A549 treated with RU486 at 1 μM for 4 hours (cell line): ENCODE measurements around the gene TRAF7. TPM values are rescaled to one million over a fixed set of nuclear protein-coding genes. Genes with fewer than 3 reads are reported as not detected.

Experiments
- total RNA-seq: library from RNA; stranded (reverse); fragments of 200-300 nt; extraction: Qiagen RNA extraction; gene quantifications from 5 replicates; pipeline ENCODE4 v1.2.3, GENCODE V29; 2022; ENCODE audit warnings: low read depth

Gene TRAF7
- 39.8 to 58.6 TPM (median 51.7 TPM) in 5 replicates for total RNA-seq

DNA sequence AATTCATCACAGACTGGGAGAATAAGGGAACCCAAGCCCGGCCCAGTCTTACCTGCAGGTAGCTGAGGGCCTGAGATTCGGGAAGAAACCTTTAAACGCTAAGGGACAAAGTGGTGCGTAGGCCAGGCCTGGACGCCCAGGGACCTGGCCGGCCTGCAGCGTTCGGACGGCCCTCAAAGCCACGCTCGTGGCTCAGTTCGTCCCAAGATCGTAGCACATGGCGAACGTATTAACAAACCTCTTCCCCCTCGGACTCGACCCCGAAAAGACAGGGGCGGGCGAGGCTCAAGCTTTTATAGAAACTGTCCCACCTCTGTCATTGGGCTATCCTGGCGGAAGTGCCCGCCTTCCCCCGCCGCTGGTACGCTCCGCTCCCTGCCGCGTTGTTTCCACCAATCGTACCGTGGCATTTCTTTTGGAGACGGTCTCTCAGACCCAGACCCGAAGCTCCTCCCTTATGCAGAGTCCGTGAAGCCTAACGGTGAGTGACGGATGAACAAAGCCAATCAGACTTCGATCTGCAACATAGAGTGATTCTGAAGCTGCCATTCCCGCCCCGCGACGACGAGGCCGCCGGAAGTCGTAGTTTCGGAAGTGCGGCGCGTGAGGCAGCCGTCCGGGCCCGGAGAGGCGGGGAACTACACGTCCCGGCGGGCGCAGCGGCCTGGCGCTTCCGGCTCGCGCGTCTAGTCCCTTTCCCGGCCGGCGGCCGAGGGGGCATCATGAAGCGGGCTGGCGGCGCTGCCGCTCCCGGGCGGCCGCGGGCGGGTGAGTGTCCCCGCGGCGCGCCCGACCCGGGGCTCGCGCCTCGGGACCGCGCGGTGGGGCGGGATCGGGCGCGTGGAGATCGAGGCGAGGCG is at the start of gene TRAF7:
Gene TRAF7, plus strand, starts transcription at position 692 of the 860 bp plus-strand sequence. CDS start 8,139 bp downstream, outside the sequence.

DNA sequence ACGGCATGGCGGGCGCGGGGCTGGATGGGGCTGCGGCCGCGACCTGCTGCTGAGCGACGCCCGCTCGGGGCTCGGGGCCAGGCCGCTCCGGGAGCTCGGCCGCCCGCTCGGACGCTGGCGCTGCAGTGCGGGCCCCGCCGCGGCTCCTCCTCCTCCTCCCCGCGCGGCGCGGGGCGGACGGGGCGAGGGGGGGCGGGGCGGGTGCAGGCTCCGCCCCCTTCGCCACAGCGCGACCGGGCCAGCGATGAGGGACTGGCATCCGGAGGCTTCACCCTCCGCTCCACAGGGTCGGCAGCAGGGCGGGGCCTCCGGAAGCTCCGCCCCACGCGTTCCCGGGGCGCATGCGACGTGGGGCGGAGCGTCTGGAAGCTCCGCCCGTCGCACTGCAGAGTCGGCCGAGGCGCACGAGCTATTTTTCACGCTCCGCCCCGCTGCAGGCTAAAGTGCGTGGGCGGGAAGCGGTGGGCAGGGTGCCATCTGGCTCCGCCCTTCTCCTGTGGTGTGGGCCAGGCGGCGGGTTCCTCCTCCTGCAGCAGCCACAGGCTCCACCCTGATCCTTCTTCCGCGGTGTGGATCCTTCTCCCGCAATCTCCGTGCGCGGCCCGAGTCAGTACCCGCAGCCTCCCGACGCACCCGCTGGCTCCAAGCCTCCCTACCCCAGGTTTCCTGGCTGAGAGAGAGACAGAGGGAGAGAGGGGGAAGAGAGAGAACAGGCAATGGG is 19.7 kb upstream of the TRAF7 start, which contains the start of gene PKD1:
Gene PKD1, minus strand, starts transcription at position 129 of the 721 bp plus-strand sequence. CDS start 209 bp downstream, outside the sequence.

DNA sequence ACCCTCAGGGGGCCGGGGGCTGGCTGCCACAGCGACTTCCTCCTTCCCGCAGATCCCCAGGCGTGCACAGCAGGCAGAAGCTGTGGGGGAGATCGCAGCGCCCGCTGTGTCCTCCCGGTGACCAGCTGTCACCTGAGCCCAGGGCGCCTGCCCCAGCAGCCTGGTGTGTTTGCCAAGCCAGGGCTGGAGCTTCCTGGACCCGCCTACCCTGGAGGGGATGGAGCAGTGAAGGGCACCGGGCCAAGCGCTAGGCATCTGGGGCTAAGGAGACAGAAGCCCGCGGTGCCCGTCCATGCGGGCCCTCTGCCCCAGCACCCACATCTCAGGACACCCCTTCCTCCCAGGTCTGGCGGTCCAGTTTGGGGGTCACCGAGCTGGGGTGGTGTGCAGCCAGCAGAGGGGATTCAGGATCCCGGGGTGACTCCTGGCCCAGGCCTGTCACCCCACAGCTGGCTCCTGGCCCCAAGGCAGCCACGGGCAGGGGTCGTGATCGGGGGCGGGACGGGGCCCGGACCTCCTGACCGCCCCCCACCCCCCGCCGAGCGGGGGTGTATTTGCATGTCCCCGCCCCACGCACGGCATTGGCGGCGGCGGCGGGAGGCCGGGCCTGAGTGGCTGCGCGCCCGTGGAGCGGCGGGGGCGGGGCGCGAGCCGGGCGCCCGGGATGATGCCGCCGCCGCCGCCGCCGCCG is 7.5 kb upstream of the TRAF7 start, which contains the start of gene RAB26:
Gene RAB26, plus strand, starts transcription at position 645 of the 691 bp plus-strand sequence. CDS start 159 bp downstream, outside the sequence.

DNA sequence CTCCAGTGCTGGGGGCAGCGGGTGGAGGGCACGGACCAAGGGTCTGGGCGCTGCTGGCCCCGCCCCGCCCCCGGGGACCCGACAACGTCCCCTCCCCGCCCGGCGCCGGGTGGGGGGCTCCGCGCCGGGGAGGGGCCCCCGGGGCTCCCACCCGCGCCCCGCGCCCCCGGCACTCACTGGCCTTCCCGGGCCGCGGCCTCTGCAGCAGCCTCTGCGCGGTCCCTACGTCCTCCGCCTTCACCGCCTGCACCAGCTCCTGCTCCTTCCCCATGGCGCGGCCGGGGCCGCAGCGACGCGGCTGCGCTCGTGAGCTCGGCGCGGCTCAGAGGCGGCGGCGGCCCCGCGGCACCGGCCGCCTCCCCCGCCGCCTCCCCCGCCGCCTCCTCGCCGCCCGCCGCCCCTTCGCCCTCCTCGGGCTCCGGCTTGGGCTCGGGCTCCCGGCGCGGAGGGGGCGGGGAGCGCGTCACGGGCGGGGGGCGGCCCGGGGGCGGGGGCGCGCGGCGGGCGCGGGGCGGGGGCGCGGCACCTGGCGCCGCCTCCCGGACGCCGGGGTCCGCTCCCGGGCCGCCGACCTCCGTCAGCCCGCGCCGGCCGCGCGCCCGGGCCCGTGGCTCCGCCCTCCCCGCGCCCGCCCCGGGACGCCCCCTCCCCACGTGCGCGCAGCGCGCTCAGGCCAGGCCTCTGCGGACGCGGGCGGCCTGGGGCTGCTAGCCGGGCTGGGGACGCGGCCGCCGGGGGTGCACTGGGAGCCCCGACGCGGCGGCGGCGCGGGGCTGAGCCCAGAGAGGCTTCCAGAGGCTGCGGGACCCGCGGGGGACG is 40.8 kb downstream of the TRAF7 start, which contains the start of gene CASKIN1:
Gene CASKIN1, minus strand, starts transcription at position 444 of the 819 bp plus-strand sequence. Its CDS starts 173 bp downstream, at position 271.

DNA sequence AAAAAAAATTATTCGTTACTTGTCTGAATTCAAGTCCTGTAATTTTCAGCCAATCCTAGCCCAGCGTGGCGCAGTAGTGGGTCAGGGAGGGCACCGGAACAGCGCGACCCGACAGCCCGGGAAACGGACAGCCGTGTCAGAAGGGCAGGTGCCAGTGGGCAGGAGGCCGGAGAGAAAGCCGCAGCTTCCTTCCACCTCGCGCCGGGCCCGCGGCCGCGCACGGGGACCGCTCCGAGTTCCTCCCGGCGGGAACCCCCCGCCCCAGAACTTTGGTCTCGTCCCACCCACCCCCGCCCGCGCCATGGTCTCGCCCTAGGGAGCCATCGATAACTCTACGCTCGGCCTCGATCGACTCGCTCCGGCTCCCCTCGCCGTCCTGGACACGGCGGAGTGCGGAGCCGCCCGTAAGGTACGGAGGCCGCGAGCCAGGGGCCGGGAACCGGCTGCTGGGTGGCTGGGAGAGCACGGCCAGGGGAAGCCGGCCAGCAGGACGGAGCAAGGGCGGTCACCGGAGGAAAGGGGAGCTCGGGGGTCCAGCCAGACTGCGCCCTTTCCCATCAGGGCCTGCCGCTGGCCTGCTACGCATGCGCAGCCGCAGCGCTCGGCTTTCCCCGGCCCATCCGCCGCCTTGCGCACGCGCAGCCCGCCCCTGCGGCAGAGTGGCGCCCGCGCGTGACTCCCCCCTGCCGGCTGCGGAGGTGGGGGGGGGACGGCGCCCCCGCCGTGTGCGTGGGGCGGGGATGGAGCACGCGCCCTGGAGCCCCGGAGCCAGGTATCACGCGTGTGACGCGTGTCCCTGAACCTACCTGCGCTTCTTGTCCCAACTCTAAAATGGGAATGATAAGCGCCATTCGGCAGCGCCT is 49.8 kb downstream of the TRAF7 start, which contains the start of gene MLST8:
Gene MLST8, plus strand, starts transcription at position 351 of the 863 bp plus-strand sequence. CDS start 632 bp downstream, outside the sequence.

DNA sequence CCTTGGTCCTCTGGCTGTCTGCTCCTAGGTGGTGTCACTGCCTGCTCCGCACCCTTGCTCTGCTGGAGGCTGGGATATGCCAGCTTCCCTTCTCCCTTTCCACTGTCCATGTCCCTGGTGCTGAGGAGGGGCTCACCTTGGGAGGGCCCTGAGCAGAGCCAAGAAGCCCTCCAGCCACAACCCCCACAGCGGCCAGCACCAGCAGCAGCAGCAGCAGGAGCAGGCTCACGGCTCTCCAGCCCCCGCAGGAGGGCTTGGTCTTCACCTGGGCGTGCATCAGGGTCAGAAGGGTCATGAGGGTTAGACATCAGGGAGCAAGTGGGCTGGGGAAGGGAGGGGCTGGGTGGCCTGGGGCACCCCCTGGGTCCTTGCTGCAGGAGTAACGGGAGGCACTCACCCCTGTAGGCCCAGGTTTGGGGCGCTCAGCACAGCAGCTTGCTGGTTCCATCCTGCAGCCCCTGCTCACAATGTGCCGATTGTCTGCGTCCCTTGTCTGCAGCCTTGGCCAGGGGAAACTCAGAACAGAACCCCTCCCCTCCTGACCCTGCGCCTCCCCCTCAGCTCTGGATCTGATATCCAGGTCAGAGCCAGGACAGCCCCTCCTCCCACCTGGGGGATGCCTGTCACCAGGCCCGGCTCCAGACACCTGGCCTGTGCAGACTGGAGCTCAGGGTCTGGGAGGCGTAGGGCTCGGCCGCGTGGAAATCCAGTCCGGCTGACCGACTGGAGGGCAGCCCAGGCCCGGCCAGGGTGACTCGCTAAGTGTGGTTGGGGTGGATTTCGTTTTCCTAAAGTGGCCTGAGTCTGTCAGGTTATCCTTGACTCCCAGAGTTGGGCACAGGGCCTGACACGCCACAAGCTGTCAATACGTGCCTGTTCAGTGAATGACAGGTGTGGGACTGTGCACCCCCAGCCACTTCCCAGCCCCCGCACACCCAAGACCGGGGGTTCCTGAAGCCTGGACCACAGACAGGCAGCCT is 55.1 kb downstream of the TRAF7 start, which contains the start of gene BRICD5:
Gene BRICD5, minus strand, starts transcription at position 478 of the 980 bp plus-strand sequence. Its CDS starts 30 bp downstream, at position 448.

DNA sequence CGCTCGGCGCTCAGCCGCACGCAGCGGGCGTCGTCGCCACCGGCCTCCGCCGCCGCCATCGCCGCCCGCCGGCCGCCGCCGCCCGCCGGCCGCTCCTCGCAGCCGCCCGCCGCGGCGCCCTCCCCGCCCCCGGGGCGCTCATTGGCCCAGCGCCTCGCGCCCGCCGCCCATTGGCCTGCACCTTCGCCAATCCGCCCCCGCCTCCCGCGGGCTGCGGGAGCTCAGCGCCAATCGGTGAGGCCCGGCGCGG is 59.1 kb downstream of the TRAF7 start, which contains the start of gene PGP:
Gene PGP, minus strand, starts transcription at position 122 of the 250 bp plus-strand sequence. Its CDS starts 63 bp downstream, at position 59.

DNA sequence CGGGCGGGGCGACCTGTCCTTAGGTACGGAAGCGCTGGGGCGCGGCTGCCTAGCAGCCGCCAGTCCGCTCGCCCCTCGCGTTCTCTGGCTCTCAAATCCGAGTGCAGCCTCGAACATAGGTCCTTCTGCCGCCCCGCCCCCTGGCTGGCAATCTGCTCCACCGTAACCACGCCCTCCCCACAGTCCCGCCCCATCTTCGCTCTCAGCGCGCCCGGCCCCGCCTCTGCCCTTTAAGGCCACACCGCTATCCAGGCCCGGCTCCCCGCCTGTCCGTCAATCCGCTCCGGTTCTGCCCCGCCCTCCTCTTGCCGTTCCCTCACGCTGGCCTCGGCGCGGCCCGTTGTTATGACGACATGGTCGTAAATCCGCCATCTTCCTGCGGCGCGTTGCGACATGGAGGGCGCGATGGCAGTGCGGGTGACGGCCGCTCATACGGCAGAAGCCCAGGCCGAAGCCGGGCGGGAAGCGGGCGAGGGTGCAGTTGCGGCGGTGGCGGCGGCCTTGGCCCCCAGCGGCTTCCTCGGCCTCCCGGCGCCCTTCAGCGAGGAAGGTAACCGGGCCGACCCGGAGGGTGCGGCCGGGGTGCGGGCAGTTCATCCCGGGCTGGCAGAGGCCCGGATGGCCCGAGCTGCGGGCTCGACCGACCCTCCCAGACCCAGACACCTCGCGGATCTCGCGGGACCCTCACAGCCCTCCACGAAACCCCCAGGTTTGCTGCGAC is 67.8 kb downstream of the TRAF7 start, which contains the start of gene E4F1:
Gene E4F1, plus strand, starts transcription at position 371 of the 721 bp plus-strand sequence. Its CDS starts 23 bp downstream, at position 394.

Other genes with a start within 250 kb of the TRAF7 start
- gene HS3ST6, start 237.4 kb upstream of the TRAF7 start, total RNA-seq = 1.8 to 4.2 TPM (median 3.1 TPM) in 5 replicates
- 22.1 to 31.7 TPM (median 31.4 TPM) in 5 replicates for gene MSRB1, start 212.6 kb upstream of the TRAF7 start, total RNA-seq
- gene RPL3L, start 201.1 kb upstream of the TRAF7 start, total RNA-seq = 0.03 to 0.37 TPM in 2 of 5 replicates, not detected in the others
- gene NDUFB10, start 196.2 kb upstream of the TRAF7 start, total RNA-seq = 244 to 325 TPM (median 265 TPM) in 5 replicates
- gene RPS2, start 191.0 kb upstream of the TRAF7 start, total RNA-seq = 3,640 to 5,391 TPM (median 5,287 TPM) in 5 replicates
- not detected in 5 replicates for gene RNF151, start 188.9 kb upstream of the TRAF7 start, total RNA-seq
- 29.2 to 42.3 TPM (median 37.3 TPM) in 5 replicates for gene TBL3, start 183.7 kb upstream of the TRAF7 start, total RNA-seq
- 0.16 to 0.44 TPM (median 0.28 TPM) in 4 of 5 replicates, not detected in the other for gene NOXO1, start 174.3 kb upstream of the TRAF7 start, total RNA-seq
- gene GFER, start 171.6 kb upstream of the TRAF7 start, total RNA-seq = 24.7 to 44.2 TPM (median 41.3 TPM) in 5 replicates
- gene SYNGR3, start 165.8 kb upstream of the TRAF7 start, total RNA-seq = 4.4 to 9.7 TPM (median 6.7 TPM) in 5 replicates
- 43.5 to 62.6 TPM (median 56.0 TPM) in 5 replicates for gene ZNF598, start 146.0 kb upstream of the TRAF7 start, total RNA-seq
- gene NPW, start 136.0 kb upstream of the TRAF7 start, total RNA-seq = 0.92 to 2.0 TPM (median 1.0 TPM) in 4 of 5 replicates, not detected in the other
- 34.8 to 57.8 TPM (median 54.9 TPM) in 5 replicates for gene NHERF2, start 128.9 kb upstream of the TRAF7 start, total RNA-seq
- 30.8 to 47.1 TPM (median 43.6 TPM) in 5 replicates for gene NTHL1, start 107.9 kb upstream of the TRAF7 start, total RNA-seq
- 27.9 to 39.7 TPM (median 36.6 TPM) in 5 replicates for gene TSC2, start 107.8 kb upstream of the TRAF7 start, total RNA-seq
- 37.4 to 56.1 TPM (median 48.8 TPM) in 5 replicates for gene PKD1, start 19.9 kb upstream of the TRAF7 start, total RNA-seq
- 2.7 to 5.0 TPM (median 4.0 TPM) in 5 replicates for gene RAB26, start 7.2 kb upstream of the TRAF7 start, total RNA-seq
- gene CASKIN1, start 40.8 kb downstream of the TRAF7 start, total RNA-seq = 0.26 to 0.95 TPM (median 0.49 TPM) in 5 replicates
- 35.7 to 53.7 TPM (median 52.7 TPM) in 5 replicates for gene MLST8, start 49.7 kb downstream of the TRAF7 start, total RNA-seq
- 2.9 to 6.6 TPM (median 4.6 TPM) in 5 replicates for gene BRICD5, start 55.1 kb downstream of the TRAF7 start, total RNA-seq
- gene PGP, start 59.1 kb downstream of the TRAF7 start, total RNA-seq = 16.8 to 38.1 TPM (median 35.4 TPM) in 5 replicates
- 17.8 to 28.1 TPM (median 24.2 TPM) in 5 replicates for gene E4F1, start 67.8 kb downstream of the TRAF7 start, total RNA-seq
- 0.56 to 1.4 TPM (median 1.2 TPM) in 5 replicates for gene DNASE1L2, start 80.7 kb downstream of the TRAF7 start, total RNA-seq
- 45.6 to 91.2 TPM (median 87.6 TPM) in 5 replicates for gene ECI1, start 95.8 kb downstream of the TRAF7 start, total RNA-seq
- 263 to 286 TPM (median 267 TPM) in 5 replicates for gene RNPS1, start 112.3 kb downstream of the TRAF7 start, total RNA-seq
- 13.6 to 20.1 TPM (median 17.0 TPM) in 5 replicates for gene ABCA3, start 184.9 kb downstream of the TRAF7 start, total RNA-seq